Sigmoid colon (tissue), 7 donors: ENCODE data around the gene PLXNA4. TPM values are rescaled to one million over a fixed set of nuclear protein-coding genes. Genes with fewer than 3 reads are reported as not detected.

Experiments
- DNase-seq: peaks from one replicate; pipeline ENCODE4 v3.0.0-alpha.2; 2019
- H3K27ac ChIP-seq, 4 donors: fragments of 200-600 bp; sonication (generic); one replicate each; pipeline ENCODE4 v1.5.1; 2016 to 2019; ENCODE audit warnings: mild to moderate bottlenecking in 1 of 4
- H3K27me3 ChIP-seq, 3 donors: fragments of 200-600 bp; sonication (generic); one replicate each; pipeline ENCODE4 v1.5.1; 2019; ENCODE audit warnings: mild to moderate bottlenecking in 1 of 3
- H3K36me3 ChIP-seq, 4 donors: fragments of 200-600 bp; sonication (generic); one replicate each; pipeline ENCODE4 v1.5.1; 2016 to 2019
- H3K4me1 ChIP-seq, 4 donors: fragments of 200-600 bp; sonication (generic); one replicate each; pipeline ENCODE4 v1.5.1; 2017 to 2019
- H3K4me3 ChIP-seq, 4 donors: fragments of 200-600 bp; sonication (generic); one replicate each; pipeline ENCODE4 v1.5.1; 2017 to 2019; ENCODE audit warnings: mild to moderate bottlenecking in 2 of 4, moderate library complexity in 1 of 4
- H3K9me3 ChIP-seq, 4 donors: fragments of 200-600 bp in 3 of 4; sonication (generic) in 3 of 4; one replicate each; pipeline versions ENCODE4 v1.5.1 to v1.6.1; 2013 to 2019
- CTCF ChIP-seq, 4 experiments: fragments of 450-650 bp in 3 of 4; fragments of 200-600 bp in 1 of 4; IDR thresholded peaks; one replicate each; pipeline ENCODE4 v1.5.1; 2016 to 2019; ENCODE audit warnings: antibody characterized with exemption in 4 of 4, mild to moderate bottlenecking in 3 of 4, moderate library complexity in 2 of 4
- EP300 ChIP-seq, 4 donors: sonication (generic); formaldehyde crosslinking; IDR thresholded peaks; one replicate each; pipeline ENCODE4 v1.6.1; 2017; ENCODE audit warnings: antibody characterized with exemption in 4 of 4
- POLR2A ChIP-seq, 2 donors: fragments of 450-650 bp; IDR thresholded peaks; one replicate each; pipeline ENCODE4 v1.6.1; 2016; ENCODE audit warnings: antibody characterized with exemption in 2 of 2, mild to moderate bottlenecking in 2 of 2, moderate library complexity in 2 of 2
- POLR2AphosphoS5 ChIP-seq, 4 donors: sonication (generic); formaldehyde crosslinking; IDR thresholded peaks; one replicate each; pipeline ENCODE4 v1.6.1; 2017; ENCODE audit warnings: antibody characterized with exemption in 4 of 4
- WGBS, 2 donors: extraction: QIAGEN DNeasy Blood & Tissue Kit; methylation state at CpG; one replicate each; pipeline ENCODE4 v1.1.7; 2013; 5-methylcytosine and 5-hydroxymethylcytosine counted together
- intact Hi-C: fragments of 100-400 bp; cut with DNase I; formaldehyde crosslinking; loops from one replicate; pipeline ENCODE4 v1.15.1; 2023
- polyA plus RNA-seq, 3 donors: library from polyadenylated mRNA; stranded (reverse); fragments of 200-250 nt; gene quantifications; one replicate each; pipeline ENCODE4 v1.2.3, GENCODE V29; 2013
- total RNA-seq, 4 donors: library from RNA; depleted of rRNA; stranded (reverse); fragments of >200 nt; gene quantifications; one replicate each; pipeline ENCODE4 v1.1.0, GENCODE V29; 2016
- donor health status: healthy with polysubstance abuse.
- donor health status: Bipolar disorder and iron deficiency.
- donor health status: healthy.

PLXNA4 gene
- total and polyA plus RNA-seq, 7 donors = under 0.01 to 10.5 (median 3.7) TPM; not detected in 1

GRCh38 chr7:132450188-132450587 is 126.1 kb downstream of the PLXNA4 start:
- no peak for DNase-seq
- intact Hi-C loops = no loop called here
- H3K27me3 ChIP-seq = no peaks in the 10 kb centered on the region
- no peaks in the 10 kb centered on the region for H3K4me1 ChIP-seq
- TF ChIP-seq EP300 (IDR thresholded peaks at IDR 0.05) (no peak), POLR2AphosphoS5 (IDR thresholded peaks at IDR 0.05) (no peak), CTCF (IDR thresholded peaks at IDR 0.05) (no peak), POLR2A (IDR thresholded peaks at IDR 0.05) (no peak)
- H3K9me3 ChIP-seq = no peaks in the 10 kb centered on the region
- no peaks in the 10 kb centered on the region for H3K36me3 ChIP-seq
- no peak overlapping the region for H3K27ac ChIP-seq
- whole genome bisulfite sequencing, 2 donors = 84 to 85% methylated on average over 4 of the region's 4 CpGs
- H3K4me3 ChIP-seq = no peak overlapping the region

GRCh38 chr7:132446666-132447278 is 129.5 kb downstream of the PLXNA4 start:
- Histone ChIP-seq H3K36me3 (no peaks in the 10 kb centered on the region), H3K4me3 (no peak overlapping the region), H3K4me1 (no peaks in the 10 kb centered on the region), H3K9me3 (no peaks in the 10 kb centered on the region), H3K27ac (no peak overlapping the region), H3K27me3 (no peaks in the 10 kb centered on the region)
- intact Hi-C loops = no loop called here
- no peak for DNase-seq
- WGBS, 2 donors = 72 to 81% methylated on average over 8 of the region's 8 CpGs
- TF ChIP-seq EP300 (IDR thresholded peaks at IDR 0.05) (no peak), POLR2AphosphoS5 (IDR thresholded peaks at IDR 0.05) (no peak), POLR2A (IDR thresholded peaks at IDR 0.05) (no peak), CTCF (IDR thresholded peaks at IDR 0.05) (no peak)

- TF ChIP-seq POLR2AphosphoS5 (IDR thresholded peaks at IDR 0.05) = no peak
- no peak for TF ChIP-seq POLR2A (IDR thresholded peaks at IDR 0.05)
- no peak for TF ChIP-seq CTCF (IDR thresholded peaks at IDR 0.05)
- no peak for TF ChIP-seq EP300 (IDR thresholded peaks at IDR 0.05)
- Histone ChIP-seq H3K27ac (no peak overlapping the region), H3K4me1 (no peaks in the 10 kb centered on the region), H3K27me3 (no peaks in the 10 kb centered on the region), H3K9me3 (no peaks in the 10 kb centered on the region), H3K36me3 (no peaks in the 10 kb centered on the region), H3K4me3 (no peak overlapping the region)
- DNase-seq = no peak
- intact Hi-C loops = no loop called here
- WGBS, 2 donors = 49 to 63% methylated on average over 3 of the region's 3 CpGs
These were observed 130.0 kb downstream of the PLXNA4 start for GRCh38 chr7:132446260-132446659.

GRCh38 chr7:132443761-132444520 is 132.3 kb downstream of the PLXNA4 start:
- TF ChIP-seq POLR2AphosphoS5 (IDR thresholded peaks at IDR 0.05) = no peak
- TF ChIP-seq CTCF (IDR thresholded peaks at IDR 0.05) = no peak
- no peak for TF ChIP-seq POLR2A (IDR thresholded peaks at IDR 0.05)
- TF ChIP-seq EP300 (IDR thresholded peaks at IDR 0.05) = no peak
- no peak overlapping the region for H3K27ac ChIP-seq
- H3K27me3 ChIP-seq = no peaks in the 10 kb centered on the region
- H3K36me3 ChIP-seq = no peaks in the 10 kb centered on the region
- no peaks in the 10 kb centered on the region for H3K4me1 ChIP-seq
- DNase-seq = no peak
- 93 to 94% methylated on average over 5 of the region's 5 CpGs for WGBS, 2 donors
- no peaks in the 10 kb centered on the region for H3K9me3 ChIP-seq
- H3K4me3 ChIP-seq = no peak overlapping the region
- intact Hi-C loops = no loop called here
